GM23338 (cell line): ENCODE data around the gene CCSER2. TPM values are rescaled to one million over a fixed set of nuclear protein-coding genes. Genes with fewer than 3 reads are reported as not detected.

Experiments used
- ATAC-seq: fragments of 200-7000 bp; cut with Tn5 transposase; 3 replicates; pipeline ENCODE4 v1.9.1; 2020
- DNase-seq: peaks from one replicate; pipeline ENCODE4 v3.0.0-alpha.2; 2015; ENCODE audit warnings: low spot score
- H2AFZ ChIP-seq: fragments of 200-600 bp; sonication (generic); 2 replicates; pipeline ENCODE4 v1.8.0; 2016; ENCODE audit warnings: antibody characterized with exemption, mild to moderate bottlenecking, moderate library complexity
- H3F3A ChIP-seq: fragments of 200-600 bp; sonication (generic); replicated peaks from 2 replicates; pipeline ENCODE4 v1.8.0; 2017; ENCODE audit warnings: antibody characterized with exemption, mixed run types, low read depth
- H3K27ac ChIP-seq: fragments of 200-600 bp; sonication (generic); 2 replicates; pipeline ENCODE4 v1.6.1; 2016; ENCODE audit warnings: low read depth
- H3K27me3 ChIP-seq: fragments of 200-600 bp; sonication (generic); 2 replicates; pipeline ENCODE4 v1.8.0; 2016; ENCODE audit warnings: mild to moderate bottlenecking, mixed run types, moderate library complexity; ENCODE audit not compliant: insufficient read depth
- H3K36me3 ChIP-seq: fragments of 200-600 bp; sonication (generic); 2 replicates; pipeline ENCODE4 v1.8.0; 2016; ENCODE audit warnings: mild to moderate bottlenecking; ENCODE audit not compliant: insufficient read depth
- H3K4me1 ChIP-seq: fragments of 200-600 bp; sonication (generic); 2 replicates; pipeline ENCODE4 v1.8.0; 2016; ENCODE audit warnings: mild to moderate bottlenecking, moderate library complexity; ENCODE audit not compliant: insufficient read depth
- H3K4me2 ChIP-seq: fragments of 200-600 bp; sonication (generic); 2 replicates; pipeline ENCODE4 v1.7.1; 2017; ENCODE audit warnings: mixed run types
- H3K4me3 ChIP-seq: fragments of 200-600 bp; sonication (generic); 2 replicates; pipeline ENCODE4 v1.6.1; 2016; ENCODE audit warnings: mixed run types
- H3K79me2 ChIP-seq: fragments of 200-600 bp; sonication (generic); replicated peaks from 2 replicates; pipeline ENCODE4 v1.8.0; 2017; ENCODE audit warnings: mild to moderate bottlenecking; ENCODE audit not compliant: insufficient read depth
- H3K9me2 ChIP-seq: fragments of 200-600 bp; sonication (generic); 2 replicates; pipeline ENCODE4 v1.8.0; 2017; ENCODE audit not compliant: insufficient read depth
- H4K20me1 ChIP-seq: fragments of 200-600 bp; sonication (generic); replicated peaks from 2 replicates; pipeline ENCODE4 v1.8.0; 2017; ENCODE audit warnings: mild to moderate bottlenecking; ENCODE audit not compliant: insufficient read depth
- H3K27ac Mint-ChIP-seq: 2 replicates; pipeline ENCODE4 v1.8.0; 2020; ENCODE audit warnings: inconsistent platforms, mild to moderate bottlenecking, moderate library complexity, mixed read lengths
- H3K27me3 Mint-ChIP-seq: 3 replicates; pipeline ENCODE4 v1.8.0; 2022; ENCODE audit warnings: low read depth, mild to moderate bottlenecking, moderate library complexity, mixed read lengths, inconsistent platforms; ENCODE audit not compliant: insufficient read depth, poor library complexity
- H3K36me3 Mint-ChIP-seq: 3 replicates; pipeline ENCODE4 v1.8.0; 2021; ENCODE audit warnings: low read depth, mild to moderate bottlenecking, inconsistent platforms, moderate library complexity, mixed read lengths
- H3K4me1 Mint-ChIP-seq: 3 replicates; pipeline ENCODE4 v1.8.0; 2020; ENCODE audit warnings: mild to moderate bottlenecking, inconsistent platforms, mixed read lengths
- H3K4me3 Mint-ChIP-seq: 3 replicates; pipeline ENCODE4 v1.8.0; 2021; ENCODE audit warnings: moderate library complexity, mild to moderate bottlenecking, inconsistent platforms, mixed read lengths
- H3K9me3 Mint-ChIP-seq: 3 replicates; pipeline ENCODE4 v1.8.0; 2020; ENCODE audit warnings: moderate library complexity, mild to moderate bottlenecking, inconsistent platforms, mixed read lengths
- CREB1 ChIP-seq: fragments of 250-450 bp; sonication (Bioruptor Pico); IDR thresholded peaks from 2 replicates; pipeline ENCODE4 v1.5.0; 2020; ENCODE audit warnings: low read depth, mild to moderate bottlenecking, moderate library complexity
- ETS1 ChIP-seq: IDR thresholded peaks from 2 replicates; pipeline ENCODE4 v1.6.1; 2016; ENCODE audit warnings: antibody characterized with exemption
- EZH2 ChIP-seq: fragments of 200-600 bp; sonication (generic); IDR thresholded peaks from one replicate; pipeline ENCODE4 v1.8.0; 2017; ENCODE audit warnings: antibody characterized with exemption, mild to moderate bottlenecking, low read depth; ENCODE audit not compliant: unreplicated experiment
- EZH2phosphoT487 ChIP-seq: fragments of 200-600 bp; sonication (generic); IDR thresholded peaks from one replicate; pipeline ENCODE4 v1.8.1; 2018; ENCODE audit warnings: antibody characterized with exemption; ENCODE audit not compliant: unreplicated experiment
- NANOG ChIP-seq: IDR thresholded peaks from 2 replicates; pipeline ENCODE4 v1.6.1; 2016; ENCODE audit warnings: antibody characterized with exemption, borderline replicate concordance
- REST ChIP-seq: IDR thresholded peaks from one replicate; pipeline ENCODE4 v1.6.1; 2018; ENCODE audit warnings: antibody characterized with exemption; ENCODE audit not compliant: unreplicated experiment
- STAT1 ChIP-seq: IDR thresholded peaks from one replicate; pipeline ENCODE4 v1.6.1; 2016; ENCODE audit warnings: antibody characterized with exemption; ENCODE audit not compliant: unreplicated experiment
- ZNF331 ChIP-seq: fragments of 250-450 bp; sonication (Bioruptor Pico); IDR thresholded peaks from 2 replicates; pipeline ENCODE4 v1.5.0; 2020; ENCODE audit warnings: low read depth, mild to moderate bottlenecking, moderate library complexity
- polyA plus RNA-seq: library from polyadenylated mRNA; unstranded; fragments of >200 nt; fragmentation: Nextera tagmentation; extraction: Ambion mirVana; gene quantifications from 2 replicates; pipeline ENCODE4 v1.2.1, GENCODE V29; 2016
- total RNA-seq: library from RNA; depleted of rRNA; stranded (reverse); fragments of >200 nt; shearing (Covaris generic); gene quantifications from 2 replicates; pipeline ENCODE4 v1.2.3, GENCODE V29; 2014

The CCSER2 gene
- total and polyA plus RNA-seq, 2 experiments from 2014 or later, result 30.6 to 37.2 TPM

- no peak overlapping the region for H2AFZ ChIP-seq
- TF ChIP-seq CREB1 (no peak), EZH2 (no peak), ETS1 (no peak)
- H3K36me3 ChIP-seq, result no peaks in the 10 kb centered on the region
- no peak overlapping the region for H3K4me3 Mint-ChIP-seq
- peaks cover 6% of the 10 kb centered on the region for H3K27me3 Mint-ChIP-seq
- no peak overlapping the region for H3K4me2 ChIP-seq
- H3F3A ChIP-seq, result no peaks in the 10 kb centered on the region
- no peaks in the 10 kb centered on the region for H3K79me2 ChIP-seq
- H3K27ac ChIP-seq, result no peak overlapping the region
- peaks cover 2% of the 10 kb centered on the region; the same call in 1 of the 3 replicates for H3K9me3 Mint-ChIP-seq
- H3K27ac Mint-ChIP-seq, result no peak overlapping the region
- H4K20me1 ChIP-seq, result no peaks in the 10 kb centered on the region
- H3K4me1 Mint-ChIP-seq, result no peaks in the 10 kb centered on the region
- no peaks in the 10 kb centered on the region for H3K27me3 ChIP-seq
- no peaks in the 10 kb centered on the region for H3K36me3 Mint-ChIP-seq
- no peak for ATAC-seq
- no peaks in the 10 kb centered on the region for H3K4me1 ChIP-seq
- no peak overlapping the region for H3K4me3 ChIP-seq
- no peak for DNase-seq
- H3K9me2 ChIP-seq, result no peaks in the 10 kb centered on the region
These were observed 41.7 kb upstream of the CCSER2 start for GRCh38 chr10:84286695-84287094.

- H3K27ac ChIP-seq, result no peak overlapping the region
- Mint-ChIP-seq H3K36me3 (no peaks in the 10 kb centered on the region), H3K4me1 (no peaks in the 10 kb centered on the region), H3K9me3 (peaks cover 2% of the 10 kb centered on the region; the same call in 1 of the 3 replicates), H3K27me3 (peaks cover 6% of the 10 kb centered on the region), H3K4me3 (no peak overlapping the region), H3K27ac (no peak overlapping the region)
- no peaks in the 10 kb centered on the region for H3K4me1 ChIP-seq
- H3K27me3 ChIP-seq, result no peaks in the 10 kb centered on the region
- H3K4me3 ChIP-seq, result no peak overlapping the region
- no peaks in the 10 kb centered on the region for H3K36me3 ChIP-seq
- no peaks in the 10 kb centered on the region for H3F3A ChIP-seq
- DNase-seq (no peak), ATAC-seq (no peak)
- no peaks in the 10 kb centered on the region for H3K9me2 ChIP-seq
- no peak for TF ChIP-seq STAT1
- TF ChIP-seq REST, result no peak
- TF ChIP-seq ZNF331 (CRISPR knock-in tag), result no peak
- no peak for TF ChIP-seq EZH2phosphoT487
- TF ChIP-seq NANOG, result no peak
- no peak overlapping the region for H2AFZ ChIP-seq
- H3K4me2 ChIP-seq, result no peak overlapping the region
- H4K20me1 ChIP-seq, result no peaks in the 10 kb centered on the region
- no peaks in the 10 kb centered on the region for H3K79me2 ChIP-seq
These were observed 40.2 kb upstream of the CCSER2 start for GRCh38 chr10:84288151-84288550.
